Measurements from ENCODE around the gene ZFX.

GRCh38 chrX:24262309-24262708 lies 112.8 kb downstream of the ZFX start:
- no peak for TF ChIP-seq CTCF (conservative IDR thresholded peaks at IDR 0.05; ENCODE audit: low read length)
- no peak for TF ChIP-seq EZH2phosphoT487 (IDR thresholded peaks at IDR 0.05; ENCODE audit: borderline replicate concordance)

All from Loucy (cell line).